AG09309 (cell line): ENCODE measurements around the gene PSME3IP1.

Source experiments
- DNase-seq: peaks from one replicate; pipeline ENCODE4 v3.0.0-alpha.2; 2010; ENCODE audit warnings: low read depth
- H3K4me3 ChIP-seq: 2 replicates; pipeline ENCODE4 v1.5.1; 2011; ENCODE audit warnings: mild to moderate bottlenecking, low read depth, low read length, moderate library complexity; ENCODE audit not compliant: control insufficient read depth
- CTCF ChIP-seq: IDR thresholded peaks from 2 replicates; pipeline ENCODE4 v1.5.1; 2011; ENCODE audit warnings: mild to moderate bottlenecking, low read depth, low read length, inconsistent platforms; ENCODE audit not compliant: insufficient read depth, control insufficient read depth; ENCODE audit errors: missing control alignments

The PSME3IP1 gene

GRCh38 chr16:57102888-57103851, 82.7 kb downstream of the PSME3IP1 start:
- no peak overlapping the region for H3K4me3 ChIP-seq
- DNase-seq: no peak
- TF ChIP-seq CTCF: no peak
